T47D (cell line): Measurements from ENCODE around the gene C7orf57.
"Not testable (repeated sequence)": the region's sequence is repeated elsewhere in the genome, so short reads cannot be mapped to it uniquely, and the experiment has no call there.

Source experiments
- DNase-seq, 2 experiments: peaks; one replicate each; pipeline versions ENCODE4 v3.0.0 to v3.0.0-alpha.2; 2011 to 2012; ENCODE audit warnings: low read depth in 1 of 2, low spot score in 1 of 2
- JUND ChIP-seq: IDR thresholded peaks from 2 replicates; pipeline ENCODE4 v1.6.1; 2012; ENCODE audit warnings: low read depth
- in situ Hi-C: cut with HindIII; loops from 2 replicates; pipeline ENCODE4 v1.10.0; 2016; ENCODE audit warnings: low sequenced_read_pairs, low pct_unique_long_range_greater_than_20kb

Gene C7orf57

DNA sequence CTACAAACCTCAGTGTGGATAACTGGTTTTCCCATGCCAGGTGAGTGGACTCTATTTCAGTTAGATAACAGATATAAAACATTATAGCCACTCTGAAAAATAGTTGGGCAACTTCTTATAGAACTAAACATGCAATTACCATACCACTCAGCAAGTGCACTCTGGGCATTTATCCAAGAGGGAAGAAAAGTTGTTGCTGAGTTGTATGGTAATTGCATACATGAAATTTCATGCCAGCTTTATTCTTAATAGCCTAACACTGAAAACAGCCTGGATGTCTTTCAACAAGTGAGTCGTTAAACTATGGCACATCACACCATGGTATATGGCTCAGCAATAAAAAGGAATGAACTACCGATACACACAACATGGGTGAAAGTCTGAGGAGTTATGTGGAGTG, 43.1 kb downstream of the C7orf57 start:
- in situ Hi-C loops: no loop called here
- TF ChIP-seq JUND: no peak
- no peak for DNase-seq

GRCh38 chr7:48082378-48082777, 47.0 kb downstream of the C7orf57 start:
- in situ Hi-C loops, DNase-seq: not testable (repeated sequence)

DNA sequence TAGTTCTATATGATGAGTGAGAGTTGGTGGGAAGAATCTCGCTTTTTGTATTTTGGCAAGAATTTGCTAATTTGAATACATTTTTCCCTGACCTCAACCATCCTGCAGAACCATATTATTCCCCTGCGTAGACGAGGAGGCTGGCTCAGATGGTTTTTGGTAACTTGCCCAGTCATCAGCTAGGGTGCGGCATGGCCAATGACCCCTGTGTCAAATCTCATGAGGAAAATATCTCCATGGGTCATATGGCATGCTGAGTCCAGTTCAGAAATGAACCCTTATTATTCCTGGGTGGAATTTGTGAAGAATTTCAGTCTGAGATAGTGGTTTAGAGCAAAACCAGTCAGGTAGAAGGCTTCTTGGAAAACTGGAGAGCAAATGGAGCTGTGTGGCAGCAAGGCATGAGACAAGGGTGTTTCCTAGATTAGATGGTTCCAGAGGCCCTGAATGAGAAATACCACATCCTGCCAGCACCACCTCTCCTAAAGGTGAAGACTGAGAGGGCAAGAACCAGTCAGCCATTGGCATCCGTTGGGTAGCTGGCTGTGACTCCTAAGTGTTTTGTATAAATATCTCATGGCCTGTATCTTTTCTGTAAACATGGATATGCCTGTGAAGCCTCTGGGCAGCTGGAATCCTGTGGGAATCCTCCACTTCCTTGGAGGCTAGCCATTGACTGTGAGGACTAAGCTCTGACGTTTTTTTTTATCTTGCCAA, 47.9 kb downstream of the C7orf57 start:
- TF ChIP-seq JUND: no peak
- no peak for DNase-seq
- in situ Hi-C loops: no loop called here

- in situ Hi-C loops: no loop called here
- DNase-seq: peak in 1 of 2 experiments; percentile 44
- TF ChIP-seq JUND: no peak
Measured at GRCh38 chr7:48084727-48085432, 49.5 kb downstream of the C7orf57 start.

DNA sequence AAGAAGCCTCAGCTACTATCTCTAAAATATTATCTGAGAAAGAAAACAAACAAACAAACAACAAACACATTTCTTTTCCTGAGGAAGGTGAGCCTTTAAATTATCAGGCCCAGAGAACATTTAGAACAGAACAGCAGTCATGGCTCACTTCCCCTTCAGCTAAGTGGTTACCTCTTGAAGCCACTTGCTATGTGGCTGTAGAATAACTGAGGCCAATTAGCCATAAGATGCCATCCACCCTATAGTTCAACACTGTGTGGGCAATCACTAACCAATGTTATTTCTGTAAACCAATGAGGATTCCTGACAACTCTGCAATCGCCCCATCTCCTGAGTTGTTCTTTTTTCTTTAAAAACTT, 50.1 kb downstream of the C7orf57 start:
- DNase-seq: no peak
- no peak for TF ChIP-seq JUND
- in situ Hi-C loops: no loop called here

GRCh38 chr7:48085942-48086341, 50.6 kb downstream of the C7orf57 start:
- DNase-seq: no peak
- in situ Hi-C loops: no loop called here
- TF ChIP-seq JUND: no peak

DNA sequence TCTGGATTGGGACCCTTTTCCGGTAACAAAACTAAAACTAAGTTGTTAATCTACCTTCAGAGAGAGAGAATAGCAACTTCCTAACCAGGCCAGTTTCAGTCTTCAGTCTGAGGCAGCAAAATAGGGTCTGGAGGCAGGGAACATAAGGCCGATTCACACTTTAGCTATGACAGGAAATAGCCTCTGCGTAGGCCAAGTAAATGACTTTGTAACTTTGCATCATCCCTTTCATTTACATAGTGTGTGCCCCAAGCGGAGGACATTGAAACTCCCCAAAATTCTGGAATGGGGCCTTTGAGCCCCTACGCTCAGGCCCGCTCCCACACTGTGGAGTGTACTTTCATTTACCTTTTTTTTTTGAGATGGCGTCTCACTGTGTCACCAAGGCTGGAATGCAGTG, 52.0 kb downstream of the C7orf57 start:
- TF ChIP-seq JUND: no peak
- DNase-seq: no peak
- in situ Hi-C loops: no loop called here

DNA sequence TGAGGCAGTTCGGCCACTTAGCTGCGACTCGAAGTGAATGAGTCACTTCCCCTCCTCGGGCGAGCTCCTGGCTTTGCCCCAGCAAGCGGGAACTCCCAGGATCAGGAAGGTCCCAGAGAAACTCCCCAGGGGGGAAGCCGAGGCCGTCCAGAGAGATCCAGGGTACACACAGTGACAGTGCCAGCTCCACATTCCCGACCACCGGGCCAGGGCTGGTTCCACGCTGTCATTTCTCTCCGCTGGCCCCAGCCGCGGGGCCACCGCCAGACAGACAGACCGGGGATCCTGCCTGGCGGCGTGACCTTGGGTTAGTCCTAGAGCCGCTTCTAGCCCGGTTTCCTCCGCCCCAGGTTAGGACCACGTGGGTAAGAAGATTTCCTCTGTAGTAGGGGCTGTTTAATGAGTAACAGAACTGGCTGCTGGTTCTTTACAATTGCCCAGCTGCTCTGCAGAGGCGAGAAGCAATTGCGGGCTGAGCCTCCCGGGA, 53.3 kb downstream of the C7orf57 start:
- peak in 1 of 2 experiments; percentile 60 for DNase-seq
- in situ Hi-C loops: no loop called here
- TF ChIP-seq JUND: no peak

GRCh38 chr7:48089046-48090003, 54.0 kb downstream of the C7orf57 start, which contains the start of gene UPP1:
TSS of gene UPP1 (plus strand) at chr7:48089265. CDS start at chr7:48094784, 5,519 bp downstream.
- peak; percentile 82 to 88 for DNase-seq
- in situ Hi-C loops: no loop called here
- no peak for TF ChIP-seq JUND

DNA sequence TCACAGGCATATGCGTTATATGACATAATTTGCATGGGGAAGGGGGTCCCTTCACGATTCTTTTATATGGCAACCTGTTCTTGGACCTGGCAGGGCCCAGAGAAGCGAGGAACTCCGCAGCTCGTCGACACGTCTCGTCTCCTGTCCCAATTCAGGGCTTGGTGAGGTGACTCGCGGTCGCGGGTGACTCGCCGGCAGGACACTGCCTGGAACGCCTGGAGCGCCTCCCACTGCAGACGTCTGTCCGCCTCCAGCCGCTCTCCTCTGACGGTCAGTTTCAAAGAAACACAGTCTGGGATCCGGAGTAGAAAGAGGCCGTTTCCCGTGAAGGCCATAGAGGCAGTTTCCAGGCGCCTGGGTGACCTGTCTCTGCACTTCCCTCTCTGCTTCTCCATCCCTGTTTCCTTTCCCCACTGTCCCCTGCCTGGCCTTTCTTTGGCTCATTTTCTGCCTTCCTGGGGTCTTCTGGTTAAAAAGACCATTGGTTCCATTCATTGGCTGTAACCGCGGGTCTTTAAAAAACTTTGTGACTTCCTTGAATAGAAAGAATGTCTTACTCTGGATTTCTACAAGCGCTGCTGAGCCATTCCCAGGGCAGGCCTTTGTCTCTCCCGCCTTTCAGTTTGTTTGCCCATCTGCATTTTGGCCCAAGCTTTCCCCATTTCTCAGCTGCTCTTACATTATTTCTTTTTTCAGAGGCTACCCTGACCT, 54.9 kb downstream of the C7orf57 start:
- TF ChIP-seq JUND: no peak
- in situ Hi-C loops: no loop called here
- DNase-seq: no peak

DNA sequence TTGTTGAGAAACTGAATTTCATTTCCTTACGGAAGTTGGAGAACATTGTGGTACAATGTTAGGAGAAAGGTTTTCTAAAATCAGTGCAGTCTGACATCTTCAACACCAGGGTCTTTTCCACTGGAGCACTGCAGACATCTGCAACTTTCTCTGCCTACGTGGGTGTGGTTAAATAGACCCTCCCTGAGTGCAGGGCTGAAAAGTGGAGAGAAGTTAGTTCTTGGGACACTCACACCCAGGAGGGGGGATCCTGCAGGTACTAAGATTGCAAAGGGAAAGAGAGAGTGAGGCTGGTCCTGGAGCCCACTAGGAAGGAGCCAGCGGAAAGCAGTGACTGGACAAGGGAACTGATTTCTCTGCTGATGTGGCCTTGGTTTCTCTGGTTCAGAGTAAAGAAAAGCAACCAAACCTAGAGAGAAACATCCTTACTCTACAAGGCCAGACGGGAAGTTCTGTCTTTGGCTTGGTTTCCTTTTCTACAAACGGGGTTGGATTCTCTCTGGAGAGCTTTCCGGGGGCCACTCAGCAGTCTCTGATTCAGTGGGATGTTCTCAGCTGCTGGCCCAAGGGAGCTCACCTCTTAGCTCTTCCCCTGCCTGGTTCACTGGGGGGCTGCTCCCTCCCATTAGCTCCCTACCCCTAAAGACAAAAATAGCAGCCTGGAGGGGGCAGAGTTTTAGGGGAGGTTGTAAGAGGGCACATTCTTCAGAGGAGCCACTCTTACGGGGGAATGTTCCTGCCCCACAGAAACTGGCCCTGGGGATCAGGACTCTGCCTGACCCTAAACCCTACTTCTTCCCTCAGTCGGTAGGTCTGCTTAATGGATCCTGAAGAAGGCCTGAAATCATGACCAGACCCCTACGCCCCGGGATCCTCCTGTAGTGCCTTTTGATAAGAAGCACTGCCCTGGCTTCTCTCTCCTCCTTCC, 56.4 kb downstream of the C7orf57 start:
- TF ChIP-seq JUND: no peak
- in situ Hi-C loops: no loop called here
- no peak for DNase-seq
